CD4-positive, alpha-beta T cell treated with Interleukin-1 beta for 1 hour (primary cell): Measurements from ENCODE around the gene KHNYN.
A peak's percentile ranks its signal among the peaks of the same experiment; 100 is the strongest.
"Not testable (repeated sequence)": the region's sequence is repeated elsewhere in the genome, so short reads cannot be mapped to it uniquely, and the experiment has no call there.

Source experiments
- DNase-seq, 2 donors: peaks; one replicate each; pipeline ENCODE4 v3.0.0-alpha.2; 2020 to 2022

The KHNYN gene

DNA sequence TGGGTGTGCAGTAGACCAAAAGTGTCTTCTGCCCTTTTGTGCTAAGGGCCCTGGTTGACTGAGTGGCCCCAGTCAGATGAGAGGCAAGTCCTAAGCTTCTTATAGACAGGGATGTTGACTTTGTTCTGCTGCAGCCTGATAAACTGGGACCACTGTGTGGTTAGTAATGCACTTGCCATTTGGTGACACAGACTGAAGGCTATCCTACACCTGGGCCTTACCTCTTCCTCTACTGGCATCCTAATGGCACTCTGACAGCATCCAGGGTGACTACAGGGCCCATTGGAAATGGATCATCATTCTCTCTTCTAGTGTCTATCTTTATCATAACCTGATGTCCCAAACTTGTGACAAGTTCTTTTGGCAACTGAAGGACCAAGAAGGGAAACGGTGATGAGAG, 9.5 kb downstream of the KHNYN start:
- DNase-seq: no peak

DNA sequence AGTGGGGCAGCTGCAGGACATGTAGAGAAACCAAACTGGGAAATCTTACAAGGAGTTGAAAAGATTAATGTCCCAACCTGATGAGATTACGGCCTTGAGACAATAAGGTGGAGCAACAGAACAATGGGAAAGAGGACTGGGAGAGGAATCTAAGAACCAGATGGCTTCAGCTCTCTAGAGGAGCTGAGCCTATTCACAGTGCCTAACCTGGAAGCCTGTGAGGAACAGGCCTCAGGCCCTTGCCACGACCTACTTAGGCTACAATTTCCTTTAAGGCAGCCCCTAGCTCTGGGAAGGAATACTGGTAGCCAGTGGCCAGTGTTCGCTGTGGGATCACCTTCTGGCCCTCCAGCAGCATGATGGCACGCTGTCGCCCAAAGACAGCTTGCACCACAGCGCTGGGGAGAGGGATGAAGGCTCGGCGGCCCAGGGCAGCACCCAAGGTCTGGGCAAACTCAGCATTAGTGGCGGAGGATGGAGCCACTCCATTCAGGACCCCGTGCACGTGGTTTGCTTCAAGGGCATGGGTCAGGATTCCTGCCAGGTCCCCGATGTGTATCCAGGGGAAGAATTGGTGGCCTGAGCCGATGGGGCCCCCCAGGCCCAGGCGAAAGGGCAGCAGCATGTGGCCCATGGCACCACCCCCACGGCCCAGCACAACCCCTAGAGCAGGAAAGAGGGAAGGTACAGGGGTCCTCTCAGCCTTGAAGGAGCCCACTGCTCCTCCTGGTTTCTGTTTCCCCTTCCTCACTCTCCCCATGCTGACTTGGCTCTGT, 10.3 kb downstream of the KHNYN start:
- DNase-seq: no peak

- DNase-seq: no peak
These were observed 11.0 kb downstream of the KHNYN start for GRCh38 chr14:24440606-24441399.

DNA sequence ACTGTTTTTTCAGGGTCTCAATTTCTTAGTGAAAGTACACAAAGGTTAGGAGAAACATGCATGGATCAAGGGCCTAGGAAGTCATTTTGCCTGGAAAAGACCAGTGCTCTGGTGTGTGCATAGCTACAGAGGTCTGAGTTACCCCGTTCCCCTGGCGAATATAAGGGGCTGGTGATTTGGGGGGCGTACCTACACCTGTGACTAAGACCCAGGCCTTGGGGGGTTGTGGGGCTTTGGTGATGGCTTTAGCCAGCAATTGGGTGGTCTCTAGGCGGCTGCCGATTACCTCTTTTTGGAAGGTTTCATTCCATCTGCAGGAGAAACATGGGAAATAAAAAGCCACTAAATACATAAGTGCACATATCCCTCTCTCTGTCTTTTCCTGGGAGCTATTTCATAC, 11.7 kb downstream of the KHNYN start:
- DNase-seq: no peak

GRCh38 chr14:24441904-24442239, 12.1 kb downstream of the KHNYN start:
- no peak for DNase-seq

DNA sequence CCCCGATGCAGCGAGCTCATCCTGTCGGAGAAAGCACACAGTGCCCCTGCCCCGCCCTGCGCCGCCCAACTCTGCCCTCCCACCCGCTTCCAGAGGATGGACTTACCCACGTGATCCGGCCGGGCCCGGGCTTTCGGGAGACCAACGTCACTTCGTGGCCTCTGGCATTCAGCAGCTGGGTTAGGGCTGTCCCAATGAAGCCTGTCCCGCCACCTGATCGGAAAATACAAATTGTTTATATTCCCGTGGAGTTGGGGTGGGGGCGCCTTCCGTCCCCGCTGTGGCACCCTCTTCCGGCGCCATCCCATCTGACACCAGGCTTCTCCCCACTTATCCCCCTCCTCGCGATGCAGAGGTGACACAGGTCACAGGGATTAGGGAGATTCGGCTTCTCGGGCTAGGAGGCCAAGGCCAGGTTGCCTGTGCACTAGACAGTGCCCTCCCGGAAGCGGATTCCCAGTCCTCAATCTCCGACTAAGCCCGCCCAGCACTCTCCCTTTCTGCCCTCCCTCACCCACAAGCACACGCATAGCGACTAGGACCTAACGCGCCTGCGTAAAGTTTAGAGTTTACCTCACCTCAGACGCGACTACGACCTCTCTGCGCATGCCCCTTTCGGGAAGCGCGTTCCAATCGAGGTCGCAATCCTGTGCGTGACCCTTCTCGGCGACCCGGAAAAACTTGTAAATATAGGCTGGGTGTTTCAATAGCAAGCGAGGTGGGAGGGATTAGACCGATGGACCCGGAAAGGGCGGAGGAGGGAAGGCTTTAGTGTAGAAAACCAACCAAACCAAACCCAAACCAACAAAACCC, 12.7 kb downstream of the KHNYN start, which contains the start of gene SDR39U1:
TSS of gene SDR39U1 (minus strand) at position 537 of the 813 bp plus-strand sequence. CDS start at position 530, 7 bp downstream.
- peak; percentile 99 for DNase-seq

DNA sequence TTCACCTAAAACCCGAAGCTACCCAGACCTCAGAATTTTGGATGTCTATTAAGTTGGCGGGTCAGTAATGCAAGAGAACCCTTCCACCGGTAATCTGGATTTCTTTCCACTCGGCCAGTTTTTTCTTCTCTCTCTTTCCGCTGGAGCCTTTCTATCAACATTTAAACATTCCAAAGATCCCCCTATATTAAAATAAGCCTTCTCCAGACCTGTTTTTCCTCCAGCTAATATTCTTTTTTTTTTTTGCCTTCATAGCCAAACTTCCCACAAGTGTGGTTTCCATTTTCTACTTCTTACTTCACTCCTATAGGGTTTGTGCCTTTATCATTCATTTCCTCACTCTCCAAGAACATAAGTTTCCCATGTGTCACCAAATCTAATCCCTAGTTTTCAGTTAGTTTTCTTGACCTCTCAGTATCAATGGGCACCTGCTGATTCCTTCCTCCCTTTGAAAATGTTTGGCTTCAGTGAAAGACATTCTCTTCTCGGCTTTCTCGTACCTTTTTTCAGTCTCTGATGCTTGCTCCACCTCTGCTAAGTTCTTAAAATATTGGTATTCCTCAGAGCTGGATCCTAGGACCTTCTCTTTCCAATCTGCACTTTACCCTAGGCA, 13.4 kb downstream of the KHNYN start:
- DNase-seq: no peak

- not testable (repeated sequence) for DNase-seq
These were observed 21.1 kb downstream of the KHNYN start for GRCh38 chr14:24450828-24451227.

- DNase-seq: no peak
These were observed 27.2 kb downstream of the KHNYN start for GRCh38 chr14:24456980-24457379.

DNA sequence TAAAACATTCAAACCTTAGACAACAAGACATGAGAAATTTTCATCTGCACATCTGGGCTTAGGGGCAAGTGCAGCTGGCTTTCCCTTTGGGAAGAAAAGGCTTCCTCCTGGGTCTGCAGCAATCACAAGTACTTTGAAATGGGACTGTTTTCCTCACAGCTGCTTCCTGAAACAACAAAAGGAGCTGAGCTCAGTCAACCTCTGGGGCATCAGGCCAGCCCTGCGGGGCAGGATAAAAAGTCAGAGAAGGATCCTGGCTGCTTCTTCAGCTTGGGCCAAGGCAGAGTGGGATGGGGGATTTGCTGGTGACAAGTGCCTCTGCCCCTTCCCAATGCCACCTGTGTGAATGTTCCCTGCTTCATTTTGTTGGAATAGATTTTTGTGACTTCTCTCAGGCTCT, 29.0 kb downstream of the KHNYN start:
- DNase-seq: no peak

- no peak for DNase-seq
These were observed 29.6 kb downstream of the KHNYN start for GRCh38 chr14:24459331-24459730.

DNA sequence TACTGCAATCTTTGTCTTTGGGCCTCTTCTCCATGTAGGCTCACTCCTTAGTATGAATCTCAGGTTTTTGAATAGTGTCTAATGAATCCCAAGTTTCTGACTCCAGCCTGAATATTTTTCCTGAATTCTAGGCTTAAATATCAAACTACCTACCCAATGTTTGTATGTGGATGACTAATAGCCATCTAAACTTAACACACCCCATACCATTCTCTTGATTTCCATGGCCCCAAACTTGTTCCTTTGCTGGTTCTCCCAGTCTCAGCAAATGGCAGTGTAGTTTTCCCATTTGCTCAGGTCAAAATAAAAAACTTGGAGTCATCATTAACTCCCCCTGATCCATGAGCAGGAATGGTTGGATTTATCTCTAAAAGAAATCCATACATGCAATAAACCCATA, 31.6 kb downstream of the KHNYN start:
- DNase-seq: no peak

GRCh38 chr14:24463017-24463883, 33.5 kb downstream of the KHNYN start:
- no peak for DNase-seq

DNA sequence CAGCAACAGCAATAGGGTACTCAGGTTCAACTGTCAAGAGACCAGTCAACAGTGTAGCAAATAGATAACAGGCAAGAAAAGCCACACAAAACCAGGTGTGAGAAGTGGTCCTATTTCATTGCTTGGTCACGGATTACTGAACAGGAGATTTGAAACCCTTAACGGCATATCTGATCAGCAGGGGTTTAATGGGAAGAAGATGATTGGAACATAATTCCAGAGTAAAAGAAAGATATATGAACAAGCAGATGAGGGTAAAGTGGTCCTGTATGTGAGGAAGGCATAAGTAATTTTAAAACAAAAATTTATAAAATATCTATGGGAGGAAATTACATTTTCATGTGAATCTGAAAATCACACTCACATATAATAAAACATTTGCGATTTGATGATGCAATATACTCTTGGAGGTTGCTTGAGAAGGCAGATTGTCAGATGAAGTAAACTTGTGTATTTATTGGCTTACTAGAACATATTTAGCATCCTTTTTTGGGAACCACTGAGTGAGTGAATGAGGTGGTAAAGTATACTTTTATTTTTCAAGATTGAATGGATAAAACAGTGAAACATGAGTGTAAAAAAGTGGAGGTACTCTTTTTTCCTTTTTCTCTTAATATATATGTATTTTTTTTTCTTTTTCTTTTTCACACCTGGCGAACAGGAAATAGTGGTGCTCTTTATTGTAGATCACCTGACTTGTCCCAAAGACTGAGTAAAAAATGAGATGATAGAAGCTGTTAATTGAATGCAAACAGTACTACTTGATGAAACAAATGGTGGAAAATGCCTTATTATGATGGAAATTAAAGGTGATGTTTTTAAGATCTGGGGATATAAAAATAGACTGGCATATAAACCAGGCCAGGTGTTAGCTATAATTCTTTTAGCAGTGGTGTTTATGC, 34.4 kb downstream of the KHNYN start:
- DNase-seq: no peak

GRCh38 chr14:24465368-24465767, 35.6 kb downstream of the KHNYN start:
- no peak for DNase-seq

- DNase-seq: no peak
These were observed 36.1 kb downstream of the KHNYN start for GRCh38 chr14:24465805-24466204.

DNA sequence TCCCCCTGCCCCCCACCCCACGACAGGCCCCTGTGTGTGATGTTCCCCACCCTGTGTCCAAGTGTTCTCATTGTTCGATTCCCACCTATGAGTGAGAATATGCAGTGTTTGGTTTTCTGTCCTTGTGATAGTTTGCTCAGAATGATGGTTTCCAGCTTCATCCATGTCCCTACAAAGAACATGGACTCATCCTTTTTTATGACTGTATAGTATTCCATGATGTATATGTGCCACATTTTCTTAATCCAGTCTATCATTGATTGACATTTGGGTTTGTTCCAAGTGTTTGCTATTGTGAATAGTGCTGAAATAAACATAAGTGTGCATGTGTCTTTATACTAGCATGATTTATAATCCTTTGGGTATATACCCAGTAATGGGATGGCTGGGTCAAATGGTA, 40.7 kb downstream of the KHNYN start:
- DNase-seq: not testable (repeated sequence)

- no peak for DNase-seq
These were observed 43.5 kb downstream of the KHNYN start for GRCh38 chr14:24473211-24473610.

- DNase-seq: no peak
These were observed 45.5 kb downstream of the KHNYN start for GRCh38 chr14:24475261-24475660.

GRCh38 chr14:24479999-24480398, 50.2 kb downstream of the KHNYN start:
- DNase-seq: not testable (repeated sequence)
